ENCODE results near the gene RNF13.

The RNF13 gene

GRCh38 chr3:149815321-149815720 lies 2.3 kb downstream of the RNF13 start:
- H3K79me2 ChIP-seq (ENCODE audit: insufficient read depth, low read length) = peaks cover 70% of the 10 kb centered on the region
- no peak overlapping the region for H3K27ac ChIP-seq (ENCODE audit: low read depth, low read length)
- TF ChIP-seq CTCF (IDR thresholded peaks at IDR 0.05; ENCODE audit: insufficient read depth, low read length, poor library complexity, severe bottlenecking) = no peak
- TF ChIP-seq EZH2phosphoT487 (conservative IDR thresholded peaks at IDR 0.05; ENCODE audit: low read length) = no peak
- H3K9ac ChIP-seq (ENCODE audit: low read length) = 0 out of 2 replicates have a peak overlapping the region, but pooled peaks have one; percentile 77
- H3K27me3 ChIP-seq (ENCODE audit: low read length) = no peaks in the 10 kb centered on the region
- no peaks in the 10 kb centered on the region for H3K9me3 ChIP-seq (ENCODE audit: insufficient read depth, low read length)
- no peaks in the 10 kb centered on the region for H3K9me2 ChIP-seq (replicated peaks; ENCODE audit: insufficient read depth, low read length)
- H3K36me3 ChIP-seq (ENCODE audit: low read length) = no peaks in the 10 kb centered on the region
- peaks cover 18% of the 10 kb centered on the region; the same call in 1 of the 2 replicates for H4K20me1 ChIP-seq (ENCODE audit: low read depth, low read length)
- peaks cover 10% of the 10 kb centered on the region; the same call in 1 of the 2 replicates for H3F3A ChIP-seq (ENCODE audit: insufficient read depth)
- peak overlapping the region; percentile 91 for H3K4me3 ChIP-seq (ENCODE audit: insufficient read depth, low read length, poor library complexity, severe bottlenecking)
- no peak overlapping the region for H2AFZ ChIP-seq (ENCODE audit: low read depth, low read length, severe bottlenecking)
- H3K4me2 ChIP-seq (ENCODE audit: low read depth, low read length, poor library complexity, severe bottlenecking) = peak overlapping the region; percentile 98

GRCh38 chr3:149815728-149816127 lies 2.7 kb downstream of the RNF13 start:
- TF ChIP-seq EZH2phosphoT487 (conservative IDR thresholded peaks at IDR 0.05; ENCODE audit: low read length) (no peak), CTCF (IDR thresholded peaks at IDR 0.05; ENCODE audit: insufficient read depth, low read length, poor library complexity, severe bottlenecking) (no peak)
- H3F3A ChIP-seq (ENCODE audit: insufficient read depth) = peaks cover 10% of the 10 kb centered on the region; the same call in 1 of the 2 replicates
- no peak overlapping the region for H3K4me3 ChIP-seq (ENCODE audit: insufficient read depth, low read length, poor library complexity, severe bottlenecking)
- no peaks in the 10 kb centered on the region for H3K9me3 ChIP-seq (ENCODE audit: insufficient read depth, low read length)
- H3K4me2 ChIP-seq (ENCODE audit: low read depth, low read length, poor library complexity, severe bottlenecking) = peak overlapping the region; percentile 98
- H4K20me1 ChIP-seq (ENCODE audit: low read depth, low read length) = peaks cover 18% of the 10 kb centered on the region; the same call in 1 of the 2 replicates
- H3K27ac ChIP-seq (ENCODE audit: low read depth, low read length) = no peak overlapping the region
- H3K9me2 ChIP-seq (replicated peaks; ENCODE audit: insufficient read depth, low read length) = no peaks in the 10 kb centered on the region
- H2AFZ ChIP-seq (ENCODE audit: low read depth, low read length, severe bottlenecking) = no peak overlapping the region
- H3K36me3 ChIP-seq (ENCODE audit: low read length) = no peaks in the 10 kb centered on the region
- H3K27me3 ChIP-seq (ENCODE audit: low read length) = no peaks in the 10 kb centered on the region
- no peak overlapping the region for H3K9ac ChIP-seq (ENCODE audit: low read length)
- H3K79me2 ChIP-seq (ENCODE audit: insufficient read depth, low read length) = peaks cover 74% of the 10 kb centered on the region

- Histone ChIP-seq H3K36me3 (ENCODE audit: low read length) (0 out of 2 replicates have a peak, but pooled peaks cover 1% of the 10 kb centered on the region), H4K20me1 (ENCODE audit: low read depth, low read length) (peaks cover 18% of the 10 kb centered on the region; the same call in 1 of the 2 replicates), H3K27me3 (ENCODE audit: low read length) (no peaks in the 10 kb centered on the region), H3K79me2 (ENCODE audit: insufficient read depth, low read length) (peaks cover 80% of the 10 kb centered on the region), H3K9me3 (ENCODE audit: insufficient read depth, low read length) (no peaks in the 10 kb centered on the region), H3K4me3 (ENCODE audit: insufficient read depth, low read length, poor library complexity, severe bottlenecking) (no peak overlapping the region), H3K27ac (ENCODE audit: low read depth, low read length) (no peak overlapping the region), H3K9ac (ENCODE audit: low read length) (no peak overlapping the region), H3K4me2 (ENCODE audit: low read depth, low read length, poor library complexity, severe bottlenecking) (peak overlapping the region; percentile 98), H3K9me2 (replicated peaks; ENCODE audit: insufficient read depth, low read length) (no peaks in the 10 kb centered on the region), H2AFZ (ENCODE audit: low read depth, low read length, severe bottlenecking) (no peak overlapping the region), H3F3A (ENCODE audit: insufficient read depth) (peaks cover 10% of the 10 kb centered on the region; the same call in 1 of the 2 replicates)
- no peak for TF ChIP-seq EZH2phosphoT487 (conservative IDR thresholded peaks at IDR 0.05; ENCODE audit: low read length)
- TF ChIP-seq CTCF (IDR thresholded peaks at IDR 0.05; ENCODE audit: insufficient read depth, low read length, poor library complexity, severe bottlenecking) = no peak
Observed at GRCh38 chr3:149816311-149816710, 3.3 kb downstream of the RNF13 start.
